K562 (cell line): ENCODE data around the gene TACR2.

Experiments
- EGR1 ChIP-seq: fragments of 450-650 bp; conservative IDR thresholded peaks from 2 replicates; pipeline ENCODE4 v1.6.1; 2017; ENCODE audit warnings: mild to moderate bottlenecking
- EP400 ChIP-seq: fragments of 450-650 bp; IDR thresholded peaks from 2 replicates; pipeline ENCODE4 v1.6.1; 2017; ENCODE audit warnings: antibody characterized with exemption, mild to moderate bottlenecking, moderate library complexity
- MEIS2 ChIP-seq: fragments of 450-650 bp; IDR thresholded peaks from 2 replicates; pipeline ENCODE4 v1.6.1; 2014; ENCODE audit warnings: mild to moderate bottlenecking; ENCODE audit not compliant: partially characterized antibody
- POLR2AphosphoS5 ChIP-seq: IDR thresholded peaks from 2 replicates; pipeline ENCODE4 v1.6.1; 2011; ENCODE audit warnings: mild to moderate bottlenecking, low read depth, low read length, moderate library complexity; ENCODE audit not compliant: control insufficient read depth, insufficient read depth
- TAF1 ChIP-seq: IDR thresholded peaks from 2 replicates; pipeline ENCODE4 v1.6.1; 2011; ENCODE audit warnings: mild to moderate bottlenecking, low read length, moderate library complexity; ENCODE audit not compliant: insufficient read depth, control insufficient read depth, severe bottlenecking; ENCODE audit errors: extremely low read depth
- ZNF140 ChIP-seq: fragments of 250-450 bp; sonication (Bioruptor Pico); IDR thresholded peaks from 2 replicates; pipeline ENCODE4 v1.8.0; 2021; ENCODE audit warnings: moderate library complexity, mild to moderate bottlenecking, inconsistent platforms
- ZNF384 ChIP-seq: IDR thresholded peaks from 2 replicates; pipeline ENCODE4 v1.6.1; 2012; ENCODE audit warnings: low read depth, low read length, improper control_type of control experiment
- TF ChIP-seq, protein P1 (sequence below): fragments of 450-650 bp; IDR thresholded peaks from 2 replicates; pipeline ENCODE4 v1.7.1; 2018; ENCODE audit warnings: mild to moderate bottlenecking, low read depth; ENCODE audit not compliant: partially characterized antibody
- TF ChIP-seq, protein P2 (sequence below): IDR thresholded peaks from 3 replicates; pipeline ENCODE4 v1.6.1; 2011; ENCODE audit warnings: borderline replicate concordance, mild to moderate bottlenecking; ENCODE audit not compliant: insufficient read length, insufficient read depth
- TF ChIP-seq, protein P3 (sequence below): sonication (generic); formaldehyde crosslinking; IDR thresholded peaks from 2 replicates; pipeline ENCODE4 v1.9.0; 2022; ENCODE audit warnings: mild to moderate bottlenecking, missing genetic modification reagents
- TF ChIP-seq, protein P4 (sequence below): fragments of 250-450 bp; sonication (Bioruptor Pico); IDR thresholded peaks from 2 replicates; pipeline ENCODE4 v1.5.0; 2022; ENCODE audit warnings: mild to moderate bottlenecking
- TF ChIP-seq, protein P5 (sequence below), 3 experiments: IDR thresholded peaks in 2 of 3; conservative IDR thresholded peaks in 1 of 3; 2 replicates each; pipeline ENCODE4 v1.5.1; 2011 to 2012; ENCODE audit warnings: low read length in 3 of 3, mild to moderate bottlenecking in 3 of 3, control low read depth in 2 of 3, improper control_type of control experiment in 1 of 3, inconsistent platforms in 1 of 3, low read depth in 1 of 3, mixed read lengths in 1 of 3, moderate library complexity in 1 of 3; ENCODE audit not compliant: insufficient read depth in 2 of 3

DNA sequence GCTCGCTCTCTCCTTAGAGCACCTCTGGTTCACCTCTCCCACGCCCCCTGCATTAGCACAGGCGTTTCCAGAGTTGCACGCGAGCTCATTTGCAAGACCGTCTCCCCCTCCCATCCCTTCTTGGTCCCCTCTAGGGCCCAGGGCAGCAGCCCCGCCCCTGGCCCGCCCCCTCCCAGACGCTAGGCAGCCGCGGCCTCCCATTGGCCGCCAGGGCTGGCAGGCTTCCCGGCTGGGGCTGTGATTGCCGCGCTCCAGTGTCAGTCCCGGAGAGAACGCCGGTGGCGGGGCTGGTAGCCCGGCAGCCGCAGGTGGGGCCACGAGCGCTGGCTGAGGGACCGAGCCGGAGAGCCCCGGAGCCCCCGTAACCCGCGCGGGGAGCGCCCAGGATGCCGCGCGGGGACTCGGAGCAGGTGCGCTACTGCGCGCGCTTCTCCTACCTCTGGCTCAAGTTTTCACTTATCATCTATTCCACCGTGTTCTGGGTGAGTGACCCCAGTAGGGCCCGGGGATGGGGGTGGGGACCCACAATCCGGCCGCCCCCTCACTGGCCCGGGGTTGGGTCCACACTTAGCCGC is 34.6 kb upstream of the TACR2 start, which contains the start of gene TSPAN15:
- TF ChIP-seq, protein P1, sequence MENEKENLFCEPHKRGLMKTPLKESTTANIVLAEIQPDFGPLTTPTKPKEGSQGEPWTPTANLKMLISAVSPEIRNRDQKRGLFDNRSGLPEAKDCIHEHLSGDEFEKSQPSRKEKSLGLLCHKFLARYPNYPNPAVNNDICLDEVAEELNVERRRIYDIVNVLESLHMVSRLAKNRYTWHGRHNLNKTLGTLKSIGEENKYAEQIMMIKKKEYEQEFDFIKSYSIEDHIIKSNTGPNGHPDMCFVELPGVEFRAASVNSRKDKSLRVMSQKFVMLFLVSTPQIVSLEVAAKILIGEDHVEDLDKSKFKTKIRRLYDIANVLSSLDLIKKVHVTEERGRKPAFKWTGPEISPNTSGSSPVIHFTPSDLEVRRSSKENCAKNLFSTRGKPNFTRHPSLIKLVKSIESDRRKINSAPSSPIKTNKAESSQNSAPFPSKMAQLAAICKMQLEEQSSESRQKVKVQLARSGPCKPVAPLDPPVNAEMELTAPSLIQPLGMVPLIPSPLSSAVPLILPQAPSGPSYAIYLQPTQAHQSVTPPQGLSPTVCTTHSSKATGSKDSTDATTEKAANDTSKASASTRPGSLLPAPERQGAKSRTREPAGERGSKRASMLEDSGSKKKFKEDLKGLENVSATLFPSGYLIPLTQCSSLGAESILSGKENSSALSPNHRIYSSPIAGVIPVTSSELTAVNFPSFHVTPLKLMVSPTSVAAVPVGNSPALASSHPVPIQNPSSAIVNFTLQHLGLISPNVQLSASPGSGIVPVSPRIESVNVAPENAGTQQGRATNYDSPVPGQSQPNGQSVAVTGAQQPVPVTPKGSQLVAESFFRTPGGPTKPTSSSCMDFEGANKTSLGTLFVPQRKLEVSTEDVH: no peak
- TF ChIP-seq, protein P2, sequence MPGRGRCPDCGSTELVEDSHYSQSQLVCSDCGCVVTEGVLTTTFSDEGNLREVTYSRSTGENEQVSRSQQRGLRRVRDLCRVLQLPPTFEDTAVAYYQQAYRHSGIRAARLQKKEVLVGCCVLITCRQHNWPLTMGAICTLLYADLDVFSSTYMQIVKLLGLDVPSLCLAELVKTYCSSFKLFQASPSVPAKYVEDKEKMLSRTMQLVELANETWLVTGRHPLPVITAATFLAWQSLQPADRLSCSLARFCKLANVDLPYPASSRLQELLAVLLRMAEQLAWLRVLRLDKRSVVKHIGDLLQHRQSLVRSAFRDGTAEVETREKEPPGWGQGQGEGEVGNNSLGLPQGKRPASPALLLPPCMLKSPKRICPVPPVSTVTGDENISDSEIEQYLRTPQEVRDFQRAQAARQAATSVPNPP: no peak
- TF ChIP-seq MEIS2: no peak
- TF ChIP-seq, protein P3, sequence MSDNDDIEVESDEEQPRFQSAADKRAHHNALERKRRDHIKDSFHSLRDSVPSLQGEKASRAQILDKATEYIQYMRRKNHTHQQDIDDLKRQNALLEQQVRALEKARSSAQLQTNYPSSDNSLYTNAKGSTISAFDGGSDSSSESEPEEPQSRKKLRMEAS (CRISPR knock-in tag): no peak
- TF ChIP-seq TAF1: no peak
- TF ChIP-seq ZNF140 (CRISPR knock-in tag): no peak
- TF ChIP-seq EGR1: no peak
- TF ChIP-seq, protein P4, sequence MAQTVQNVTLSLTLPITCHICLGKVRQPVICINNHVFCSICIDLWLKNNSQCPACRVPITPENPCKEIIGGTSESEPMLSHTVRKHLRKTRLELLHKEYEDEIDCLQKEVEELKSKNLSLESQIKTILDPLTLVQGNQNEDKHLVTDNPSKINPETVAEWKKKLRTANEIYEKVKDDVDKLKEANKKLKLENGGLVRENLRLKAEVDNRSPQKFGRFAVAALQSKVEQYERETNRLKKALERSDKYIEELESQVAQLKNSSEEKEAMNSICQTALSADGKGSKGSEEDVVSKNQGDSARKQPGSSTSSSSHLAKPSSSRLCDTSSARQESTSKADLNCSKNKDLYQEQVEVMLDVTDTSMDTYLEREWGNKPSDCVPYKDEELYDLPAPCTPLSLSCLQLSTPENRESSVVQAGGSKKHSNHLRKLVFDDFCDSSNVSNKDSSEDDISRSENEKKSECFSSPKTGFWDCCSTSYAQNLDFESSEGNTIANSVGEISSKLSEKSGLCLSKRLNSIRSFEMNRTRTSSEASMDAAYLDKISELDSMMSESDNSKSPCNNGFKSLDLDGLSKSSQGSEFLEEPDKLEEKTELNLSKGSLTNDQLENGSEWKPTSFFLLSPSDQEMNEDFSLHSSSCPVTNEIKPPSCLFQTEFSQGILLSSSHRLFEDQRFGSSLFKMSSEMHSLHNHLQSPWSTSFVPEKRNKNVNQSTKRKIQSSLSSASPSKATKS (CRISPR knock-in tag): no peak
- TF ChIP-seq POLR2AphosphoS5: no peak
- TF ChIP-seq ZNF384: no peak
- TF ChIP-seq, protein P5, sequence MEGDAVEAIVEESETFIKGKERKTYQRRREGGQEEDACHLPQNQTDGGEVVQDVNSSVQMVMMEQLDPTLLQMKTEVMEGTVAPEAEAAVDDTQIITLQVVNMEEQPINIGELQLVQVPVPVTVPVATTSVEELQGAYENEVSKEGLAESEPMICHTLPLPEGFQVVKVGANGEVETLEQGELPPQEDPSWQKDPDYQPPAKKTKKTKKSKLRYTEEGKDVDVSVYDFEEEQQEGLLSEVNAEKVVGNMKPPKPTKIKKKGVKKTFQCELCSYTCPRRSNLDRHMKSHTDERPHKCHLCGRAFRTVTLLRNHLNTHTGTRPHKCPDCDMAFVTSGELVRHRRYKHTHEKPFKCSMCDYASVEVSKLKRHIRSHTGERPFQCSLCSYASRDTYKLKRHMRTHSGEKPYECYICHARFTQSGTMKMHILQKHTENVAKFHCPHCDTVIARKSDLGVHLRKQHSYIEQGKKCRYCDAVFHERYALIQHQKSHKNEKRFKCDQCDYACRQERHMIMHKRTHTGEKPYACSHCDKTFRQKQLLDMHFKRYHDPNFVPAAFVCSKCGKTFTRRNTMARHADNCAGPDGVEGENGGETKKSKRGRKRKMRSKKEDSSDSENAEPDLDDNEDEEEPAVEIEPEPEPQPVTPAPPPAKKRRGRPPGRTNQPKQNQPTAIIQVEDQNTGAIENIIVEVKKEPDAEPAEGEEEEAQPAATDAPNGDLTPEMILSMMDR (IDR thresholded peaks at IDR 0.05 in 2 of 3, conservative IDR thresholded peaks at IDR 0.05 in 1 of 3; ENCODE audit: insufficient read depth in 2 of 3, low read depth in 1 of 3, low read length in 3 of 3): no peak
- TF ChIP-seq EP400: no peak
